IMR-90 (cell line): ENCODE measurements around the gene NAP1L1.

ENCODE experiments used
- CTCF ChIP-seq: conservative IDR thresholded peaks from 2 replicates; pipeline ENCODE4 v1.5.1; 2012; ENCODE audit warnings: mild to moderate bottlenecking, low read depth, low read length, improper control_type of control experiment
- MAFK ChIP-seq: IDR thresholded peaks from 2 replicates; pipeline ENCODE4 v1.6.1; 2012; ENCODE audit warnings: low read depth, low read length, improper control_type of control experiment
- POLR2A ChIP-seq: IDR thresholded peaks from 2 replicates; pipeline ENCODE4 v1.6.1; 2012; ENCODE audit warnings: mild to moderate bottlenecking, low read depth, low read length
- RAD21 ChIP-seq: IDR thresholded peaks from 2 replicates; pipeline ENCODE4 v1.6.1; 2012; ENCODE audit warnings: low read length, improper control_type of control experiment
- RCOR1 ChIP-seq: IDR thresholded peaks from 2 replicates; pipeline ENCODE4 v1.6.1; 2012; ENCODE audit warnings: mild to moderate bottlenecking, low read length, improper control_type of control experiment; ENCODE audit not compliant: insufficient replicate concordance
- SMC3 ChIP-seq: fragments of 150-350 bp; IDR thresholded peaks from 2 replicates; pipeline ENCODE4 v1.6.1; 2016; ENCODE audit warnings: low read depth, mild to moderate bottlenecking, antibody characterized with exemption, low read length, moderate library complexity

GRCh38 chr12:76018111-76018510 is 66.4 kb downstream of the NAP1L1 start:
- TF ChIP-seq RAD21 (no peak), RCOR1 (no peak), CTCF (no peak), POLR2A (no peak), SMC3 (no peak), MAFK (no peak)
